ENCODE results near the gene ASH1L. TPM values are rescaled to one million over a fixed set of nuclear protein-coding genes. Genes with fewer than 3 reads are reported as not detected.
A peak's percentile ranks its signal among the peaks of the same experiment; 100 is the strongest.
"Not testable (repeated sequence)": the region's sequence is repeated elsewhere in the genome, so short reads cannot be mapped to it uniquely, and the experiment has no call there.

Gene ASH1L
- polyA plus RNA-seq, 1 donor from 2014 or later: 29.1 TPM

- Mint-ChIP-seq H3K36me3 (peaks cover 8% of the 10 kb centered on the region), H3K4me1 (peaks cover 26 to 39% (median 37%) of the 10 kb centered on the region in 3 donors), H3K27me3 (no peaks in the 10 kb centered on the region), H3K27ac (peak overlapping the region in 2 of 3 donors; percentile 2 to 53), H3K4me3 (no peak overlapping the region), H3K9me3 (no peaks in the 10 kb centered on the region)
These were observed 98.5 kb downstream of the ASH1L start for GRCh38 chr1:155463865-155464650.

- peaks cover 6 to 11% (median 9%) of the 10 kb centered on the region in 3 donors for H3K4me1 Mint-ChIP-seq
- peaks cover 9% of the 10 kb centered on the region for H3K36me3 Mint-ChIP-seq
- H3K4me3 Mint-ChIP-seq: no peak overlapping the region
- no peaks in the 10 kb centered on the region for H3K9me3 Mint-ChIP-seq
- no peaks in the 10 kb centered on the region for H3K27me3 Mint-ChIP-seq
- peak overlapping the region in 1 of 3 donors; percentile 77 for H3K27ac Mint-ChIP-seq
These were observed 104.5 kb downstream of the ASH1L start for GRCh38 chr1:155458111-155458510.

- Mint-ChIP-seq H3K36me3 (peaks cover 7% of the 10 kb centered on the region), H3K4me1 (peaks cover 4 to 11% (median 5%) of the 10 kb centered on the region in 3 donors), H3K27ac (no peak overlapping the region), H3K4me3 (no peak overlapping the region), H3K9me3 (no peaks in the 10 kb centered on the region), H3K27me3 (no peaks in the 10 kb centered on the region)
These were observed 105.3 kb downstream of the ASH1L start for GRCh38 chr1:155457266-155457665.

GRCh38 chr1:155455588-155456195 lies 106.9 kb downstream of the ASH1L start:
- Mint-ChIP-seq H3K27me3 (no peaks in the 10 kb centered on the region), H3K4me1 (peaks cover 0 to 13% (median 3%) of the 10 kb centered on the region in 3 donors), H3K36me3 (peaks cover 7% of the 10 kb centered on the region), H3K9me3 (no peaks in the 10 kb centered on the region), H3K27ac (peak overlapping the region in 1 of 3 donors; percentile 73), H3K4me3 (no peak overlapping the region)

- no peaks in the 10 kb centered on the region for H3K9me3 Mint-ChIP-seq
- no peak overlapping the region for H3K27ac Mint-ChIP-seq
- no peaks in the 10 kb centered on the region for H3K27me3 Mint-ChIP-seq
- no peak overlapping the region for H3K4me3 Mint-ChIP-seq
- peaks cover 0 to 12% (median 3%) of the 10 kb centered on the region in 3 donors for H3K4me1 Mint-ChIP-seq
- H3K36me3 Mint-ChIP-seq: peaks cover 11% of the 10 kb centered on the region
These were observed 108.5 kb downstream of the ASH1L start for GRCh38 chr1:155454096-155454495.

GRCh38 chr1:155453141-155453540 lies 109.5 kb downstream of the ASH1L start:
- Mint-ChIP-seq H3K4me1 (peaks cover 0 to 12% (median 3%) of the 10 kb centered on the region in 3 donors), H3K27me3 (no peaks in the 10 kb centered on the region), H3K27ac (no peak overlapping the region), H3K4me3 (no peak overlapping the region), H3K36me3 (peaks cover 11% of the 10 kb centered on the region), H3K9me3 (no peaks in the 10 kb centered on the region)

GRCh38 chr1:155451199-155451598 lies 111.4 kb downstream of the ASH1L start:
- no peak overlapping the region for H3K27ac Mint-ChIP-seq
- peaks cover 8% of the 10 kb centered on the region for H3K36me3 Mint-ChIP-seq
- H3K9me3 Mint-ChIP-seq: no peaks in the 10 kb centered on the region
- peaks cover 0 to 5% (median under 1%) of the 10 kb centered on the region in 3 donors for H3K4me1 Mint-ChIP-seq
- H3K4me3 Mint-ChIP-seq: no peak overlapping the region
- no peaks in the 10 kb centered on the region for H3K27me3 Mint-ChIP-seq

- H3K4me1 Mint-ChIP-seq, H3K36me3 Mint-ChIP-seq, H3K4me3 Mint-ChIP-seq, H3K9me3 Mint-ChIP-seq, H3K27me3 Mint-ChIP-seq, H3K27ac Mint-ChIP-seq: not testable (repeated sequence)
These were observed 120.2 kb downstream of the ASH1L start for GRCh38 chr1:155442431-155442830.

GRCh38 chr1:155437405-155437804 lies 125.2 kb downstream of the ASH1L start:
- Mint-ChIP-seq H3K4me3 (no peak overlapping the region), H3K27ac (peak overlapping the region in 1 of 3 donors; percentile 7), H3K4me1 (peaks cover 0 to 8% (median 2%) of the 10 kb centered on the region in 3 donors), H3K36me3 (peaks cover 4% of the 10 kb centered on the region), H3K27me3 (no peaks in the 10 kb centered on the region), H3K9me3 (no peaks in the 10 kb centered on the region)

- H3K36me3 Mint-ChIP-seq, H3K4me1 Mint-ChIP-seq, H3K4me3 Mint-ChIP-seq, H3K9me3 Mint-ChIP-seq, H3K27me3 Mint-ChIP-seq: not testable (repeated sequence)
- peak overlapping the region in 1 of 3 donors; percentile 56 for H3K27ac Mint-ChIP-seq
These were observed 128.7 kb downstream of the ASH1L start for GRCh38 chr1:155433831-155434389.

GRCh38 chr1:155433128-155433830 lies 129.3 kb downstream of the ASH1L start:
- H3K9me3 Mint-ChIP-seq, H3K36me3 Mint-ChIP-seq, H3K27me3 Mint-ChIP-seq, H3K4me1 Mint-ChIP-seq, H3K4me3 Mint-ChIP-seq: not testable (repeated sequence)
- H3K27ac Mint-ChIP-seq: peak overlapping the region in 1 of 3 donors; percentile 56

- peak overlapping the region in 1 of 3 donors; percentile 82 for H3K27ac Mint-ChIP-seq
These were observed 138.5 kb downstream of the ASH1L start for GRCh38 chr1:155424091-155424490.

GRCh38 chr1:155420788-155421187 lies 141.8 kb downstream of the ASH1L start:
- Mint-ChIP-seq H3K27me3 (no peaks in the 10 kb centered on the region), H3K9me3 (no peaks in the 10 kb centered on the region), H3K36me3 (no peaks in the 10 kb centered on the region), H3K4me1 (peaks cover 0 to 8% (median 5%) of the 10 kb centered on the region in 3 donors), H3K27ac (no peak overlapping the region), H3K4me3 (no peak overlapping the region)

More at GRCh38 chr1:155424091-155424490, 138.5 kb downstream of the ASH1L start:
- Mint-ChIP-seq H3K4me1 (peaks cover 0 to 8% (median 5%) of the 10 kb centered on the region in 3 donors), H3K27me3 (no peaks in the 10 kb centered on the region), H3K36me3 (no peaks in the 10 kb centered on the region), H3K9me3 (no peaks in the 10 kb centered on the region), H3K4me3 (no peak overlapping the region)

- not testable (repeated sequence) for H3K4me1 Mint-ChIP-seq, H3K9me3 Mint-ChIP-seq, H3K4me3 Mint-ChIP-seq, H3K36me3 Mint-ChIP-seq, H3K27me3 Mint-ChIP-seq
- peak overlapping the region in 1 of 3 donors; percentile 80 for H3K27ac Mint-ChIP-seq
These were observed 150.8 kb downstream of the ASH1L start for GRCh38 chr1:155411840-155412239.

GRCh38 chr1:155410931-155411330 lies 151.7 kb downstream of the ASH1L start:
- Mint-ChIP-seq H3K9me3 (no peaks in the 10 kb centered on the region), H3K36me3 (peaks cover 7% of the 10 kb centered on the region), H3K4me1 (peaks cover 2 to 3% (median 3%) of the 10 kb centered on the region in 3 donors), H3K4me3 (no peak overlapping the region), H3K27ac (peak overlapping the region in 1 of 3 donors; percentile 71), H3K27me3 (no peaks in the 10 kb centered on the region)
